Endothelial cell of umbilical vein (primary cell): Measurements from ENCODE around the gene OR7C1. TPM values are rescaled to one million over a fixed set of nuclear protein-coding genes. Genes with fewer than 3 reads are reported as not detected.

Source experiments
- BruUV-seq: library from RNA; stranded (reverse); fragments of 400-500 nt; replicated peaks from 2 replicates; lab custom pipeline; 2021; lab: Mats Ljungman, UMichigan
- CTCF ChIA-PET: fragments of 300-600, 350-600 bp; sonication (Branson Sonifier 250); formaldehyde crosslinking; loops from one replicate; lab custom pipeline; 2021; ENCODE audit warnings: antibody characterized with exemption, inconsistent platforms; lab: Charles Lee
- POLR2A ChIA-PET: fragments of 300-600, 350-600 bp; sonication (Branson Sonifier 250); formaldehyde crosslinking; loops from one replicate; lab custom pipeline; 2021; ENCODE audit warnings: antibody characterized with exemption, inconsistent platforms; lab: Charles Lee
- DNase-seq: peaks from one replicate; pipeline ENCODE4 v3.0.0-alpha.2; 2011; ENCODE audit warnings: low read depth, low spot score
- FAIRE-seq: peaks from 2 replicates; lab custom pipeline; 2011; peaks lifted over from hg19 to GRCh38; lab: Jason Lieb, UNC
- H2AFZ ChIP-seq: 2 replicates; pipeline ENCODE4 v1.6.0; 2012; ENCODE audit warnings: low read depth, low read length, control low read depth, inconsistent platforms
- H3K27ac ChIP-seq: 2 replicates; pipeline ENCODE4 v1.5.1; 2011; ENCODE audit warnings: low read depth, mild to moderate bottlenecking, control low read depth, low read length, moderate library complexity; ENCODE audit not compliant: insufficient read depth
- H3K27me3 ChIP-seq, 2 experiments: 2 replicates each; pipeline versions ENCODE4 v1.6.0 to v1.6.1; 2011; ENCODE audit warnings: low read length in 2 of 2, mixed read lengths in 1 of 2; ENCODE audit not compliant: control insufficient read depth in 2 of 2, insufficient read depth in 2 of 2
- H3K36me3 ChIP-seq, 2 experiments: 2 replicates in 1 of 2; 3 replicates in 1 of 2; pipeline ENCODE4 v1.5.1; 2011; ENCODE audit warnings: low read length in 2 of 2, mild to moderate bottlenecking in 1 of 2, moderate library complexity in 1 of 2; ENCODE audit not compliant: control insufficient read depth in 2 of 2, insufficient read depth in 2 of 2; ENCODE audit errors: extremely low read depth in 1 of 2
- H3K4me1 ChIP-seq: 3 replicates; pipeline ENCODE4 v1.5.1; 2011; ENCODE audit warnings: mild to moderate bottlenecking, low read length; ENCODE audit not compliant: control insufficient read depth, insufficient read depth; ENCODE audit errors: extremely low read depth
- H3K4me2 ChIP-seq: 2 replicates; pipeline ENCODE4 v1.6.1; 2011; ENCODE audit warnings: low read length, control low read depth, mixed read lengths; ENCODE audit not compliant: insufficient read depth
- H3K4me3 ChIP-seq, 3 experiments: fragments of 200-600 bp in 1 of 3; sonication (generic), shearing (Covaris generic) in 1 of 3; replicated peaks in 1 of 3; 2 replicates each; pipeline ENCODE4 v1.5.1; 2011 to 2016; ENCODE audit warnings: control low read depth in 3 of 3, low read length in 3 of 3, mild to moderate bottlenecking in 2 of 3, inconsistent platforms in 1 of 3, low read depth in 1 of 3, moderate library complexity in 1 of 3; ENCODE audit not compliant: insufficient read depth in 1 of 3
- H3K79me2 ChIP-seq: 2 replicates; pipeline ENCODE4 v1.6.0; 2012; ENCODE audit warnings: low read length, inconsistent platforms; ENCODE audit not compliant: control insufficient read depth, insufficient read depth
- H3K9ac ChIP-seq: replicated peaks from 2 replicates; pipeline ENCODE3; 2011; ENCODE audit warnings: low read length, control low read depth; ENCODE audit not compliant: insufficient read depth; ENCODE audit errors: extremely low read depth
- H3K9me1 ChIP-seq: replicated peaks from 3 replicates; pipeline ENCODE4 v1.6.0; 2011; ENCODE audit warnings: mild to moderate bottlenecking, low read length; ENCODE audit not compliant: control insufficient read depth, insufficient read depth; ENCODE audit errors: extremely low read depth
- H3K9me3 ChIP-seq: replicated peaks from 2 replicates; pipeline ENCODE4 v1.5.1; 2012; ENCODE audit warnings: low read length, inconsistent platforms; ENCODE audit not compliant: control insufficient read depth, insufficient read depth
- H4K20me1 ChIP-seq: replicated peaks from 2 replicates; pipeline ENCODE3; 2011; ENCODE audit warnings: mild to moderate bottlenecking, low read length; ENCODE audit not compliant: control insufficient read depth, insufficient read depth; ENCODE audit errors: extremely low read depth
- EZH2 ChIP-seq: IDR thresholded peaks from 2 replicates; pipeline ENCODE4 v1.6.1; 2012; ENCODE audit warnings: borderline replicate concordance, low read depth, mild to moderate bottlenecking, moderate library complexity, low read length, inconsistent platforms; ENCODE audit not compliant: severe bottlenecking
- FOS ChIP-seq: IDR thresholded peaks from 2 replicates; pipeline ENCODE4 v1.6.1; 2011; ENCODE audit warnings: mild to moderate bottlenecking, low read length, moderate library complexity, borderline replicate concordance; ENCODE audit not compliant: insufficient read depth
- GATA2 ChIP-seq: IDR thresholded peaks from 2 replicates; pipeline ENCODE4 v1.7.0; 2011; ENCODE audit warnings: low read depth, mild to moderate bottlenecking, moderate library complexity, mixed read lengths, low read length; ENCODE audit not compliant: insufficient read length, insufficient read depth
- JUN ChIP-seq: IDR thresholded peaks from 2 replicates; pipeline ENCODE4 v1.6.1; 2011; ENCODE audit warnings: borderline replicate concordance, low read depth; ENCODE audit not compliant: insufficient read length, insufficient read depth
- MYC ChIP-seq: IDR thresholded peaks from one replicate; pipeline ENCODE4 v1.6.1; 2011; ENCODE audit warnings: mild to moderate bottlenecking, low read depth, low read length
- POLR2A ChIP-seq: IDR thresholded peaks from 2 replicates; pipeline ENCODE4 v1.6.1; 2012; ENCODE audit warnings: low read depth, mild to moderate bottlenecking, control low read depth, low read length
- POLR2AphosphoS5 ChIP-seq: IDR thresholded peaks from 2 replicates; pipeline ENCODE4 v1.6.1; 2012; ENCODE audit warnings: low read depth, mild to moderate bottlenecking, control low read depth, low read length, moderate library complexity; ENCODE audit not compliant: insufficient read depth
- dilution Hi-C: fragments of 300-500 bp; cut with MboI; formaldehyde crosslinking; loops from one replicate; pipeline ENCODE4 v1.15.0; 2019; ENCODE audit warnings: low sequenced_read_pairs; ENCODE audit not compliant: extremely low pct_ligation_motif_present
- intact Hi-C: fragments of 100-400 bp; cut with micrococcal nuclease; formaldehyde crosslinking; loops from one replicate; pipeline ENCODE4 v1.10.0; 2022
- polyA plus RNA-seq, 4 experiments: library from polyadenylated mRNA; depleted of rRNA in 3 of 4; stranded (reverse) in 3 of 4; unstranded in 1 of 4; fragments of >200 nt; gene quantifications; 2 replicates each; pipeline versions ENCODE4 v1.2.1 to v1.2.3, GENCODE V29; 2011 to 2012; ENCODE audit warnings: missing spikeins in 1 of 4
- total RNA-seq: library from RNA; stranded (reverse); gene quantifications from 2 replicates; pipeline ENCODE4 v1.2.3, GENCODE V29; 2021
- TF ChIP-seq, protein P1 (sequence below), 2 donors: IDR thresholded peaks; 1 replicate in 1 of 2; 2 replicates in 1 of 2; pipeline ENCODE4 v1.5.1; 2011; ENCODE audit warnings: low read length in 2 of 2, mild to moderate bottlenecking in 2 of 2, moderate library complexity in 2 of 2, control low read depth in 1 of 2, inconsistent platforms in 1 of 2, low read depth in 1 of 2; ENCODE audit not compliant: insufficient read depth in 1 of 2; ENCODE audit errors: extremely low read depth in 1 of 2
- TF ChIP-seq, protein P2 (sequence below): IDR thresholded peaks from 2 replicates; pipeline ENCODE4 v1.6.1; 2011; ENCODE audit not compliant: insufficient read depth, insufficient read length

The OR7C1 gene
- total and polyA plus RNA-seq, 2 donors (not counting 3 experiments of a cell fraction or from before 2014, with no cell fraction given): not detected

DNA sequence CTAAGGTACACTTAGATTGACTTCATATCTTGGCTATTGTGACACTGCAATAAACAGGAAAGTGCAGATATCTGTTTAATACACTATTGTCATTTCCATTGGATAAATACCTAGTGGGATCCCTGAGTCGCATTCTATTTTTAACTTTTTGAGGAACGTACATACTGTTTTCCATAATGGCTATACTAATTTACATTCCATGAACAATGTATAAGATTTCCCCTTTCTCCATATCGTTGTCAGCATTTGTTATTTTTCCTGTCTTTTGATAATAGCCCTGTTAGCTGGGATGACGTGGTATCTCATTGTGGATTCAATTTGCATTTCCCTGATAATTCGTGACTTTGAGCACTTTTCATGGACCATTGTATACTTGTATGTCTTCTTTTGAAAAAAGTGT lies 33.5 kb upstream of the OR7C1 start:
- intact Hi-C loops: no loop called here
- H3K9me1 ChIP-seq: no peaks in the 10 kb centered on the region
- no peaks in the 10 kb centered on the region for H3K36me3 ChIP-seq
- FAIRE-seq (no peak), DNase-seq (no peak)
- dilution Hi-C loops: no loop called here
- H3K4me2 ChIP-seq: no peak overlapping the region
- H3K9ac ChIP-seq: no peak overlapping the region
- H3K9me3 ChIP-seq: no peaks in the 10 kb centered on the region
- POLR2A ChIA-PET: no interaction called here
- no peak overlapping the region for H2AFZ ChIP-seq
- H3K27me3 ChIP-seq: no peaks in the 10 kb centered on the region
- TF ChIP-seq, protein P1, sequence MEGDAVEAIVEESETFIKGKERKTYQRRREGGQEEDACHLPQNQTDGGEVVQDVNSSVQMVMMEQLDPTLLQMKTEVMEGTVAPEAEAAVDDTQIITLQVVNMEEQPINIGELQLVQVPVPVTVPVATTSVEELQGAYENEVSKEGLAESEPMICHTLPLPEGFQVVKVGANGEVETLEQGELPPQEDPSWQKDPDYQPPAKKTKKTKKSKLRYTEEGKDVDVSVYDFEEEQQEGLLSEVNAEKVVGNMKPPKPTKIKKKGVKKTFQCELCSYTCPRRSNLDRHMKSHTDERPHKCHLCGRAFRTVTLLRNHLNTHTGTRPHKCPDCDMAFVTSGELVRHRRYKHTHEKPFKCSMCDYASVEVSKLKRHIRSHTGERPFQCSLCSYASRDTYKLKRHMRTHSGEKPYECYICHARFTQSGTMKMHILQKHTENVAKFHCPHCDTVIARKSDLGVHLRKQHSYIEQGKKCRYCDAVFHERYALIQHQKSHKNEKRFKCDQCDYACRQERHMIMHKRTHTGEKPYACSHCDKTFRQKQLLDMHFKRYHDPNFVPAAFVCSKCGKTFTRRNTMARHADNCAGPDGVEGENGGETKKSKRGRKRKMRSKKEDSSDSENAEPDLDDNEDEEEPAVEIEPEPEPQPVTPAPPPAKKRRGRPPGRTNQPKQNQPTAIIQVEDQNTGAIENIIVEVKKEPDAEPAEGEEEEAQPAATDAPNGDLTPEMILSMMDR (IDR thresholded peaks at IDR 0.05; ENCODE audit: extremely low read depth in 1 of 2, insufficient read depth in 1 of 2, low read depth in 1 of 2, low read length in 2 of 2): no peak
- TF ChIP-seq POLR2AphosphoS5 (no peak), GATA2 (no peak), MYC (no peak), POLR2A (no peak), JUN (no peak), EZH2 (no peak), FOS (no peak)
- TF ChIP-seq, protein P2, sequence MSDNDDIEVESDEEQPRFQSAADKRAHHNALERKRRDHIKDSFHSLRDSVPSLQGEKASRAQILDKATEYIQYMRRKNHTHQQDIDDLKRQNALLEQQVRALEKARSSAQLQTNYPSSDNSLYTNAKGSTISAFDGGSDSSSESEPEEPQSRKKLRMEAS: no peak
- H3K4me1 ChIP-seq: no peaks in the 10 kb centered on the region
- no peak overlapping the region for H3K4me3 ChIP-seq
- no peaks in the 10 kb centered on the region for H3K79me2 ChIP-seq
- no peak overlapping the region for H3K27ac ChIP-seq
- CTCF ChIA-PET: no interaction called here
- no peaks in the 10 kb centered on the region for H4K20me1 ChIP-seq
- BruUV-seq: no TSS peak
